MM.1S (cell line): ENCODE results near the gene TMEM51.

Experiments used
- EZH2 ChIP-seq: fragments of 300-600 bp; sonication (generic); optimal IDR thresholded peaks from 2 replicates; pipeline ENCODE3; 2017; ENCODE audit warnings: low read depth, mild to moderate bottlenecking, antibody characterized with exemption, low read length, mixed read lengths
- TF ChIP-seq, protein P1 (sequence below): fragments of 300-600 bp; sonication (generic); IDR thresholded peaks from 2 replicates; pipeline ENCODE4 v1.5.1; 2016; ENCODE audit warnings: antibody characterized with exemption, low read length, mixed read lengths

DNA sequence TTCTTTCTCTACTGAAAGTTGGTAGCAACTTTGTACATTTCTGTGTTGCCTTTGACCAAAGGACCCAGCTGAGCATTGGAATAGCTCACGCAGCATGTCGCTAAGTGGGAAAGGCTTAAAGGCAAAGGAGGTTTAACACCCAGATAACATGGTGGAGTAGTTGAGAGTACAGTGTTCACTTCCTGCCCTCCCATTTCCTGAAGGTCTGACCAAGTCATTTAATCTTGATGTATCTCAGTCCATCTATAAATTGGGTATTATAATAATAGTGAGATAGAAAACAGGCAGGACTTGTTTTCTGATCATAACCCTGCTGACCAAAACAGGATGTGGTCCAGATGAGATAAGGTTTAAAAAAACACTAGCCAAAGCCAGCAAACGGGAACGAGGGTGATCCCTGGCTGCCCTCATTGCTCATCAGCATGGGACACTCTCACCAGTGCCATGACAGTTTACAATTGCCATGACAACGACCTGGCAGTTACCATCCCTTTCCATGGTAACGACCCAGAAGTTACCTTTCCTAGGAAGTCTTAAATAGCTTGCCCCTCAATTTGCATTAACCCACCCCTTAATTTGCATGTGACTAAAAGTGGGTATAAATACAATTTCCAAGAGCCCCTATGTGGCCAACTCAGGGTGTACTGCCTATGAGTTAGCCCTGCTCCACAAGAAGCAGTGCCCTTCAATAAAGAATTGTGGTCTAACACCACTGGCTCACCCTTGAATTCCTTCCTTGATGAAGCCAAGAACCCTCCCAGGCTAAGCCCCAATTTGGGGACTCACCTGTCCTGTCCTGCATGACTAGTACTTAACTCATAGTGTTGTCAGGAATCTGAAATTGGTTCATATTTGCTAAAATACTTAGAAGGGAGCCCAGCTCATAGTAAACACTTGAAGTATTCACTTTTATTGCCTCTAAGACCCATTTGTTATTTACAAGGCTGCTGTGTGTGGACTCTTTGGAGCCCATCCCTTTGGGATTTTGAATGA, 65.0 kb downstream of the TMEM51 start:
- TF ChIP-seq, protein P1, sequence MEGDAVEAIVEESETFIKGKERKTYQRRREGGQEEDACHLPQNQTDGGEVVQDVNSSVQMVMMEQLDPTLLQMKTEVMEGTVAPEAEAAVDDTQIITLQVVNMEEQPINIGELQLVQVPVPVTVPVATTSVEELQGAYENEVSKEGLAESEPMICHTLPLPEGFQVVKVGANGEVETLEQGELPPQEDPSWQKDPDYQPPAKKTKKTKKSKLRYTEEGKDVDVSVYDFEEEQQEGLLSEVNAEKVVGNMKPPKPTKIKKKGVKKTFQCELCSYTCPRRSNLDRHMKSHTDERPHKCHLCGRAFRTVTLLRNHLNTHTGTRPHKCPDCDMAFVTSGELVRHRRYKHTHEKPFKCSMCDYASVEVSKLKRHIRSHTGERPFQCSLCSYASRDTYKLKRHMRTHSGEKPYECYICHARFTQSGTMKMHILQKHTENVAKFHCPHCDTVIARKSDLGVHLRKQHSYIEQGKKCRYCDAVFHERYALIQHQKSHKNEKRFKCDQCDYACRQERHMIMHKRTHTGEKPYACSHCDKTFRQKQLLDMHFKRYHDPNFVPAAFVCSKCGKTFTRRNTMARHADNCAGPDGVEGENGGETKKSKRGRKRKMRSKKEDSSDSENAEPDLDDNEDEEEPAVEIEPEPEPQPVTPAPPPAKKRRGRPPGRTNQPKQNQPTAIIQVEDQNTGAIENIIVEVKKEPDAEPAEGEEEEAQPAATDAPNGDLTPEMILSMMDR, result no peak
- no peak for TF ChIP-seq EZH2
